Naive thymus-derived CD4-positive, alpha-beta T cell (primary cell): Measurements from ENCODE around the gene TUBGCP6. TPM values are rescaled to one million over a fixed set of nuclear protein-coding genes. Genes with fewer than 3 reads are reported as not detected.

ENCODE experiments used
- ATAC-seq: fragments of 150-1000 bp; cut with Tn5 transposase; 2 replicates; pipeline ENCODE4 v1.10.0; 2021; ENCODE audit warnings: mild to moderate bottlenecking, moderate library complexity
- CTCF ChIA-PET: fragments of 350-600 bp; sonication (Branson Sonifier 250); formaldehyde crosslinking; loops from one replicate; lab custom pipeline; 2021; ENCODE audit warnings: antibody characterized with exemption; lab: Charles Lee
- POLR2A ChIA-PET: fragments of 350-600 bp; sonication (Branson Sonifier 250); formaldehyde crosslinking; loops from one replicate; lab custom pipeline; 2021; ENCODE audit warnings: antibody characterized with exemption, inconsistent platforms; lab: Charles Lee
- DNase-seq, 9 donors: peaks; one replicate each; pipeline versions ENCODE4 v3.0.0 to v3.0.0-alpha.2; 2020 to 2022; ENCODE audit warnings: mixed read lengths in 1 of 9
- H3K27ac ChIP-seq: one replicate; pipeline ENCODE4 v1.7.0; 2013; ENCODE audit warnings: mild to moderate bottlenecking, low read depth, low read length, moderate library complexity
- H3K27me3 ChIP-seq, 2 donors: one replicate each; pipeline ENCODE4 v1.7.0; 2013; ENCODE audit warnings: low read length in 2 of 2, mild to moderate bottlenecking in 2 of 2, moderate library complexity in 2 of 2; ENCODE audit not compliant: control insufficient read depth in 2 of 2, insufficient read depth in 2 of 2
- H3K36me3 ChIP-seq, 3 experiments: 1 replicate in 2 of 3; 2 replicates in 1 of 3; pipeline ENCODE4 v1.7.0; 2013; ENCODE audit warnings: low read length in 3 of 3, mild to moderate bottlenecking in 3 of 3, moderate library complexity in 1 of 3; ENCODE audit not compliant: insufficient read depth in 3 of 3, control insufficient read depth in 2 of 3
- H3K4me1 ChIP-seq, 2 donors: one replicate each; pipeline ENCODE4 v1.7.0; 2013; ENCODE audit warnings: low read length in 2 of 2, mild to moderate bottlenecking in 2 of 2, moderate library complexity in 1 of 2; ENCODE audit not compliant: control insufficient read depth in 2 of 2, insufficient read depth in 2 of 2
- H3K4me3 ChIP-seq: 2 replicates; pipeline ENCODE4 v1.7.0; 2013; ENCODE audit warnings: mild to moderate bottlenecking, low read length
- H3K9me3 ChIP-seq, 3 experiments: 1 replicate in 2 of 3; 2 replicates in 1 of 3; pipeline ENCODE4 v1.7.0; 2013; ENCODE audit warnings: low read length in 3 of 3; ENCODE audit not compliant: control insufficient read depth in 2 of 3
- H3K27ac Mint-ChIP-seq, 9 donors: one replicate each; pipeline ENCODE4 v1.8.0; 2020 to 2022; ENCODE audit warnings: mixed read lengths in 9 of 9, mild to moderate bottlenecking in 8 of 9, moderate library complexity in 5 of 9, inconsistent platforms in 2 of 9
- H3K27me3 Mint-ChIP-seq, 5 donors: one replicate each; pipeline ENCODE4 v1.8.0; 2021 to 2022; ENCODE audit warnings: mixed read lengths in 5 of 5, mild to moderate bottlenecking in 1 of 5
- H3K36me3 Mint-ChIP-seq, 5 donors: one replicate each; pipeline ENCODE4 v1.8.0; 2020 to 2022; ENCODE audit warnings: mixed read lengths in 5 of 5, mild to moderate bottlenecking in 3 of 5, inconsistent platforms in 1 of 5
- H3K4me1 Mint-ChIP-seq, 7 donors: one replicate each; pipeline ENCODE4 v1.8.0; 2020 to 2022; ENCODE audit warnings: mixed read lengths in 7 of 7, mild to moderate bottlenecking in 3 of 7, inconsistent platforms in 1 of 7
- H3K4me3 Mint-ChIP-seq, 10 donors: one replicate each; pipeline ENCODE4 v1.8.0; 2020 to 2022; ENCODE audit warnings: mild to moderate bottlenecking in 10 of 10, mixed read lengths in 10 of 10, moderate library complexity in 6 of 10, inconsistent platforms in 2 of 10
- H3K9me3 Mint-ChIP-seq, 11 donors: one replicate each; pipeline ENCODE4 v1.8.0; 2020 to 2022; ENCODE audit warnings: mixed read lengths in 11 of 11, mild to moderate bottlenecking in 4 of 11, inconsistent platforms in 1 of 11, moderate library complexity in 1 of 11
- intact Hi-C, 2 donors: fragments of 100-400 bp; cut with micrococcal nuclease; formaldehyde crosslinking; loops; one replicate each; pipeline ENCODE4 v1.15.1; 2023
- polyA plus RNA-seq, 2 donors: library from polyadenylated mRNA; unstranded; fragments of 300-500 nt; fragmentation: Illumina TruSeq; gene quantifications; one replicate each; pipeline ENCODE4 v1.2.3, GENCODE V29; 2021
- total RNA-seq, 6 experiments: library from RNA in 5 of 6; stranded (reverse) in 5 of 6; gene quantifications; 1 replicate in 5 of 6; 2 replicates in 1 of 6; pipeline ENCODE4 v1.2.3 and lab custom pipeline; 2021 to 2026

The TUBGCP6 gene
- total and polyA plus RNA-seq, 7 experiments from 2014 or later: 15.2 to 146 (median 123) TPM

DNA sequence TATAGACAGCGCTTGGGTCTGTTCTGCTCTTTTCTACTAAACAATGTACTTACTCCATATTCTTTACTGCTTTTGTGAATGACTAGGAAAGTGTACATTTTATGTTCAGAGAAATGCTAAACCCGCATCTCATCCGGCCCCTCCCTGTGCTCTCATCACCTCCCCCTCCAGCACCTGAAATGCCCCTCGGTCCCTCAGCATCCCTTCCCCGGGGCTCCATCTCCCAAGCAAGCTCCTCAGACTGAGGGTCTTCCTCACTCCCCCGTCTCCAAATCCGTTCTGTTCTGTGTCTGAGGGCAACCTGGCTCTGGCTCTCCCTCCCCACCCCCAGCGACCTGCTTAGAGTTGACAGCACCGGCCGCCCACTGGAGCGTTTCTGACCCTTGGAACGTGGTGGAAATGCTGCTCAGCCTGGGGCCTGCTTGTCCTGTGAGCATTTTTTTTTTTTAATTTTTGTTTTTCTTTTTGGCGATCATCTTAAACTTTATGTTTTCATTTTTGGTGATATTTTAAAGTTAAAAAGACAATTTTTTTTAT, 42.6 kb downstream of the TUBGCP6 start:
- Histone ChIP-seq H3K36me3 (peaks cover 0 to 25% (median 5%) of the 10 kb centered on the region in 3 experiments), H3K27ac (peak overlapping the region; percentile 60), H3K27me3 (no peaks in the 10 kb centered on the region), H3K9me3 (no peaks in the 10 kb centered on the region), H3K4me3 (peak overlapping the region; percentile 44), H3K4me1 (peaks cover 4 to 15% of the 10 kb centered on the region in 2 donors)
- Mint-ChIP-seq H3K36me3 (peaks cover 0 to 18% (median 0%) of the 10 kb centered on the region in 5 donors), H3K9me3 (no peaks in the 10 kb centered on the region), H3K27me3 (no peaks in the 10 kb centered on the region), H3K4me3 (peak overlapping the region; percentile 74 to 90 (median 82)), H3K27ac (peak overlapping the region in 8 of 9 donors; percentile 36 to 85 (median 75)), H3K4me1 (peaks cover 19 to 33% (median 27%) of the 10 kb centered on the region in 7 donors)
- CTCF ChIA-PET: interaction anchor here (0.7 to 2.3 kb wide), 3 partner anchors 12 to 210 kb away, joined by 3 to 5 read pairs (median 4); no protein-coding TSS in a partner anchor
- DNase-seq (no peak), ATAC-seq (no peak)
- intact Hi-C loops: no loop called here
- POLR2A ChIA-PET: interaction anchor here (1.8 kb wide), 1 partner anchor 11 kb away, joined by 15 read pairs; no protein-coding TSS in a partner anchor

DNA sequence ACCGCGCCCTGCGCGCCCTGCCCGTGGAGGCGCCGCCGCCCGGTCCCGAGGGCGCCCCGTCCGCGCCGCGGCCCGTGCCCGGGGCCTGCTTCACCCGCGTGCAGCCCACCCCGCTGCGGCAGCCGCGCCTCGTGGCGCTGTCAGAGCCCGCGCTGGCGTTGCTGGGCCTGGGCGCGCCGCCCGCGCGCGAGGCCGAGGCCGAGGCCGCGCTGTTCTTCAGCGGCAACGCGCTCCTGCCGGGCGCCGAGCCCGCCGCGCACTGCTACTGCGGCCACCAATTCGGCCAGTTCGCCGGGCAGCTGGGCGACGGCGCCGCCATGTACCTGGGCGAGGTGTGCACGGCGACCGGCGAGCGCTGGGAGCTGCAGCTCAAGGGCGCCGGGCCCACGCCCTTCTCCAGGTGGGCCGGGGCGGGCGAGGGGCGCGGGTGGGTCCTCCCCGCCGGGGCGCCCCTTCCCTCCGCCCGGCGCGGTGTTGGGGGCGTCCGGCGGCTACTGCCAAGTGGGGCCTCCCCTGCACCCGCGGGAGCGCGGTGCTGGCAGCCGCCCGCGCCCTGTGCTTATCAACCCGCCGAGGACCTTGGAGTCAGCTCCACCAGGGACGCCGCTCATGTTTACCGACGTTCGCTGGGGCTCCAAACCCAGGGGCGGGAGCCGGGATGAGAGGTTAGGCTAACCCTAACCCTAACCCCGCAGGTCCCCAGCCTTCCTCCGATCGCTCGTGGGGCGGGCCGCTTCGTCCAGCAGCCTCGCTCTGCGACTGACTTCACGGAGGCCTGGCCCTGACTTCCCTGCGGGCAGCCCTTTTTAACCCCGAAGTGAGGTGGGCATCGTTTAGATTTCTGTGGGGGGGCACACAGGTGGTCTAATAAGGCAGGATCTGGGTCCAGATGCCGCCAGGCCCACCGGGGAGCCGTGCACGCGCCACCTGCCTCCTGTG, 43.4 kb downstream of the TUBGCP6 start:
- Histone ChIP-seq H3K4me3 (peak overlapping the region; percentile 48), H3K27ac (peak overlapping the region; percentile 93), H3K9me3 (no peaks in the 10 kb centered on the region), H3K4me1 (peaks cover 4 to 15% of the 10 kb centered on the region in 2 donors), H3K27me3 (no peaks in the 10 kb centered on the region), H3K36me3 (peaks cover 0 to 25% (median 5%) of the 10 kb centered on the region in 3 experiments)
- intact Hi-C loops: loop anchor here in 1 of 2 donors (1.0 to 2.0 kb wide), 3 partner anchors 8 to 381 kb away; partner anchors contain the start of genes CHKB and PPP6R2
- peaks cover 0 to 17% (median 0%) of the 10 kb centered on the region in 5 donors for H3K36me3 Mint-ChIP-seq
- DNase-seq: no peak
- H3K9me3 Mint-ChIP-seq: no peaks in the 10 kb centered on the region
- ChIA-PET POLR2A (interaction anchor here (0.9 to 1.8 kb wide), 2 partner anchors 11 to 52 kb away, joined by 3 to 15 read pairs; no protein-coding TSS in a partner anchor), CTCF (interaction anchor here (0.9 kb wide), 1 partner anchor 13 kb away, joined by 3 read pairs; no protein-coding TSS in a partner anchor)
- peaks cover 19 to 33% (median 27%) of the 10 kb centered on the region in 7 donors for H3K4me1 Mint-ChIP-seq
- no peaks in the 10 kb centered on the region for H3K27me3 Mint-ChIP-seq
- peak overlapping the region in 7 of 9 donors; percentile 36 to 85 (median 74) for H3K27ac Mint-ChIP-seq
- H3K4me3 Mint-ChIP-seq: peak overlapping the region; percentile 74 to 90 (median 82)
- ATAC-seq: peak; percentile 32

DNA sequence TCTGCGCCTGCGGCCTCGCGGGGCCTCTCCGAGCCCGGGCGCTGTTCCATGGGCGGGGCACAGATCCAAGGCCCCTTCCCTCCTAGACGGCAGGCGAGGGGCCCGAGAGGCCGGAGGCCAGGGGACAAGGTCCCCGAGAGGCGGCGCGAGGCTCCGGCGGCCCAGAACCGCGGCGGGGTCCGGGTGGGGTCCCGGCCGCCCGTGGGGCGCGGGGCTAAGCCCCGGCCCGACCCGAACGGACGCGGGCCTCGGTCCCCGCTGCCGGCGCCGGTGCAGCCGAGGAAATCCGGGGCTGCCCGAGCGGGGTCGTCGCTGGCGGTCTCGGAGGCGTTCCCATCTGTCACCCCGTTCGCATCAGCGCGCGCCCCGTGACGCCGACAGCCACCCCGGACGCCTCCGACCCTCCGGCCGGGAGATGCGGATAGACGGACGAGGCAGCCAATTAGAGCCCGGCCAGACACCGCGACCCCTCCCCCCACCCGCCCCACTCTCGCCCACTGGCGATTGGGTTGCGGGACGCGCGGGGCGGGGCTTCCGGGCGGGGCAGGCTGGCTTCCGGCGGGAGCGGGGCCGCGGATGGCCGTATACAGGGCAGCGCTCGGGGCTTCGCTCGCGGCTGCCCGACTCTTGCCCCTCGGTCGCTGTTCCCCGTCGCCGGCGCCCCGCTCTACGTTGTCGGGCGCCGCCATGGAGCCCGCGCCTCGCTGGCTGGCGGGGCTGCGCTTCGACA, 44.2 kb downstream of the TUBGCP6 start, which contains the start of gene SELENOO:
SELENOO (plus strand) TSS at position 551 of the 730 bp plus-strand sequence; CDS start at position 577, 26 bp downstream.
- Histone ChIP-seq H3K27me3 (no peaks in the 10 kb centered on the region), H3K9me3 (no peaks in the 10 kb centered on the region), H3K4me1 (peaks cover 4 to 15% of the 10 kb centered on the region in 2 donors), H3K36me3 (peaks cover 0 to 28% (median 0%) of the 10 kb centered on the region in 3 experiments), H3K27ac (peak within 1 kb of the TSS; percentile 93), H3K4me3 (peak within 1 kb of the TSS; percentile 48)
- intact Hi-C loops: loop anchor here (1.0 to 2.0 kb wide), 7 partner anchors 9 to 382 kb away; partner anchors contain the start of genes CHKB (in 1 of the 2), PPP6R2 (in 1 of the 2), TRABD (in 1 of the 2) and TUBGCP6 (in 1 of the 2)
- ATAC-seq (peak; percentile 94), DNase-seq (peak; percentile 76 to 93 (median 83))
- ChIA-PET CTCF (no interaction called here), POLR2A (interaction anchor here (0.9 to 1.8 kb wide), 3 partner anchors 10 to 52 kb away, joined by 3 to 15 read pairs (median 8); no protein-coding TSS in a partner anchor)
- Mint-ChIP-seq H3K4me3 (peak within 1 kb of the TSS; percentile 74 to 90 (median 82)), H3K4me1 (peaks cover 19 to 33% (median 27%) of the 10 kb centered on the region in 7 donors), H3K27me3 (no peaks in the 10 kb centered on the region), H3K36me3 (peaks cover 0 to 14% (median 0%) of the 10 kb centered on the region in 5 donors), H3K27ac (peak within 1 kb of the TSS in 7 of 9 donors; percentile 51 to 85 (median 76)), H3K9me3 (no peaks in the 10 kb centered on the region)

- Histone ChIP-seq H3K9me3 (no peaks in the 10 kb centered on the region), H3K4me3 (peak overlapping the region; percentile 48), H3K27me3 (no peaks in the 10 kb centered on the region), H3K27ac (peak overlapping the region; percentile 93), H3K4me1 (peaks cover 4 to 15% of the 10 kb centered on the region in 2 donors), H3K36me3 (peaks cover 0 to 33% (median 0%) of the 10 kb centered on the region in 3 experiments)
- peak overlapping the region in 9 of 10 donors; percentile 40 to 85 (median 67) for H3K4me3 Mint-ChIP-seq
- peak overlapping the region in 8 of 9 donors; percentile 28 to 85 (median 60) for H3K27ac Mint-ChIP-seq
- intact Hi-C loops: loop anchor here (1.0 to 10.0 kb wide), 7 partner anchors 9 to 383 kb away; partner anchors contain the start of genes CHKB (in 1 of the 2), PIM3 (in 1 of the 2), PPP6R2 (in 1 of the 2) and TRABD (in 1 of the 2)
- peaks cover 14 to 28% (median 23%) of the 10 kb centered on the region in 7 donors for H3K4me1 Mint-ChIP-seq
- H3K27me3 Mint-ChIP-seq: no peaks in the 10 kb centered on the region
- ATAC-seq (no peak), DNase-seq (no peak)
- H3K9me3 Mint-ChIP-seq: no peaks in the 10 kb centered on the region
- ChIA-PET CTCF (no interaction called here), POLR2A (interaction anchor here (1.0 kb wide), 1 partner anchor 9 kb away, joined by 8 read pairs; no protein-coding TSS in a partner anchor)
- peaks cover 0 to 14% (median 0%) of the 10 kb centered on the region in 5 donors for H3K36me3 Mint-ChIP-seq
Measured at GRCh38 chr22:50199829-50200460, 44.9 kb downstream of the TUBGCP6 start.

DNA sequence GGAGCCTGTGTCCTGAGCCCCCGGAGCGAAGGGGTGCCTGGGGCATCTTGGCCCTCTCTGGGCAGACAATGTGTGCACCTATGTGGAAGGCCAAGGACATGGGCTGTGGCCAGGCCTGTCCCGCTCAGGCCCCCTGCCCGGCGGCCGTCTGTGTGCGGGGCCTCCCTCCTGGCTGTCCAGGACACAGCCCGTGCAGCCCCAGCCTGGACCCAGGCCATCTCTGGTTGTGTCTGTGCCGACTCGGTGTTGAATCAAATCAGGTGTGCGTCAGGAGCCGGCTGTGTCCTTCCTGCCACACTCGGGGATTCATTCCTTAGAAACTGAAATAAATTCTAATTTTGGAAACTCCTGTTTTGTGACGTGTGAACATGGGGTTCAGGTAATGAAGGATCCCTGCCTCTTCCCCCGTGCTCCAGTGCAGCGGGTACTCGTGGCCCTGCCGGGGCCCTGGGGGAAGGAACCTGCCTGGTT, 45.5 kb downstream of the TUBGCP6 start:
- Histone ChIP-seq H3K27ac (peak overlapping the region; percentile 93), H3K4me3 (no peak overlapping the region), H3K9me3 (no peaks in the 10 kb centered on the region), H3K4me1 (peaks cover 4 to 15% of the 10 kb centered on the region in 2 donors), H3K27me3 (no peaks in the 10 kb centered on the region), H3K36me3 (peaks cover 0 to 40% (median 3%) of the 10 kb centered on the region in 3 experiments)
- Mint-ChIP-seq H3K4me3 (peak overlapping the region in 9 of 10 donors; percentile 40 to 85 (median 67)), H3K27me3 (no peaks in the 10 kb centered on the region), H3K36me3 (peaks cover 0 to 14% (median 0%) of the 10 kb centered on the region in 5 donors), H3K4me1 (peaks cover 8 to 23% (median 20%) of the 10 kb centered on the region in 7 donors), H3K9me3 (no peaks in the 10 kb centered on the region), H3K27ac (peak overlapping the region; percentile 28 to 85 (median 61))
- ChIA-PET CTCF (no interaction called here), POLR2A (interaction anchor here (1.0 kb wide), 1 partner anchor 9 kb away, joined by 8 read pairs; no protein-coding TSS in a partner anchor)
- DNase-seq: no peak
- no peak for ATAC-seq
- intact Hi-C loops: loop anchor here in 1 of 2 donors (10.0 kb wide), 1 partner anchor 234 kb away; the partner anchor contains the start of gene PIM3
